Measurements from ENCODE around the gene CYFIP1. TPM values are rescaled to one million over a fixed set of nuclear protein-coding genes. Genes with fewer than 3 reads are reported as not detected.

Gene CYFIP1
- total RNA-seq, 2 experiments from 2014 or later, result 23.1 to 24.9 TPM

DNA sequence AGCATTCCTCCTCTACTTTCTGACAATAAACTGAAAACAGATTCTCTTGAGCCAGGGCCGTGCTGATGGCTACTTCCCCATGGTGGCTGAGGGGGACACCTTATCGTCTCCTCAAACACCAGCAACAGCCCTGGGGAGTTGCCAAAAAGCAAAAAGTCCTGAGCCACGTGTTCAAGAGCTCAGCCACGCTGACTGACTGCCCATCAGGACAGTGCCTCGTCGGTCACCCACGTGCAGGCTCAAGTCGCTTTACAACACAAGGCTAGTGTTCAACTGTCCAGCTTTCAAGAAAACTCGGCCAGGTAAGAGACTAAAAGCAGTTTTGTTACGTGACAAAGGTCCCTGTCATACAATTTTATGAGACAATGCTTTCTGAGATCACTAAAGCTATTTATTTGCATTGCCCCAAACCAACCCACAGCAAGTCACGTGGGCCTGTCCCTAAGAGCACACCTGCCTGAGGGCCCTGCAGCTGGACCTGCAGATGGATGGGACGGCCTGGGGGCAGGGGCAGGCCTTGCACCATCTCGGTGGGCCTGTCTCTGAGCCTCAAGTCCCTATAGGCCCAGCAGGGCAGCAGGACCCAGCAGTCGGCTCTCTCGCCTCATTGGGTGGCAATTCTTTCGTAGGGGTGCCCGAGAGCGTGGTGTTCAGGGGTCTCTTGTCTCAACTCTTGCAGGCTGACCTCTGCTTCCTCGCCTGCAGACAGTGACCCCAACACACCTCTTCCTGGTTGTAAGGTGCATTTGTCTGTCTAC, 99.0 kb downstream of the CYFIP1 start:
- CTCF ChIA-PET, result no interaction called here

DNA sequence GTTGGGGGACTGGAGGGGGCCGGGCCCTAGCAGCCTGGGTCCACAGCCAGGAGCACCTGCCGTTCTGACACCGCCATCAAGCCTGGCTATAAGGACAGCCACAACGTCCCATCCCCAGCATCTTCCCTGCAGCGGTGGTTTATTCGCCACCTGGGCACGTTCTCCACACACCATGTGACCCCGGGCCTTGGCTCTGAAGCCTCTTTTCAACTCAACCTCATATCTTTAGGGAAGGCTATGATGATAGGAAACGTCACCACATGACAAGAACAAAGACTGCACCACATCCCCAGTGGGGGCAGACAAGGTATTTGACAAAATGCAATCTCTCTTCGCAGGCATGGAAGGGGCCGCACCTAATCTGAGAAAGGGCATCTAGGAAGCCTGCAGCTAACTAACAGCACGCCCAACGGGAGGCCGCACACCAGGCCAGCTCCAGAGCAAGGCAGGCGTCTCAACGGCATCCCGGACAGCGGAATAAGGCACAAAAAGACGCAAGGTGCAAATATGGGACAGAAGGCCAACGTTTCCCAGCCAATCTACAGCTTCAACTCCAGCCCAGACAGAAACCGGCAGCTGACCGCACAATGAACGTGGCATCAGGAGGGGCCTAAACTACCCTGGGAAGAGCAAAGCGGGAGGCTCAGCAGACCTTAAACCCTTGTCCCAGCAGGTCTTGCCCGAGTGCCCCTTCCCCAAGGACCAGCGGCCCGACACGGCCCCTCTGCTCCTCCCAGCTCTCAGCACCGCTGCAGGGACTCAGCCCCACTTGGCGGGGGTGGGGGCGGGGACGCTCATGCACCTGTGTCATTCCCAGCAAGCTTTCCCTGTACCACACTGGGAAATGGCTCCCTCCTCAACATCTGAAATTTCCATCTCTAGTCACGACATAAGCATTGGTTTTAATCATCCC, 99.8 kb downstream of the CYFIP1 start:
- ChIA-PET POLR2A (no interaction called here), CTCF (no interaction called here)

More for the DNA sequence above, 99.0 kb downstream of the CYFIP1 start:
- Mint-ChIP-seq H3K36me3 (ENCODE audit: low read depth) (peaks cover under 1% of the 10 kb centered on the region), H3K4me1 (peaks cover 11% of the 10 kb centered on the region), H3K27me3 (no peaks in the 10 kb centered on the region), H3K27ac (no peak overlapping the region), H3K4me3 (no peak overlapping the region), H3K9me3 (no peaks in the 10 kb centered on the region)
- POLR2A ChIA-PET, result no interaction called here
- no peak for DNase-seq

DNA sequence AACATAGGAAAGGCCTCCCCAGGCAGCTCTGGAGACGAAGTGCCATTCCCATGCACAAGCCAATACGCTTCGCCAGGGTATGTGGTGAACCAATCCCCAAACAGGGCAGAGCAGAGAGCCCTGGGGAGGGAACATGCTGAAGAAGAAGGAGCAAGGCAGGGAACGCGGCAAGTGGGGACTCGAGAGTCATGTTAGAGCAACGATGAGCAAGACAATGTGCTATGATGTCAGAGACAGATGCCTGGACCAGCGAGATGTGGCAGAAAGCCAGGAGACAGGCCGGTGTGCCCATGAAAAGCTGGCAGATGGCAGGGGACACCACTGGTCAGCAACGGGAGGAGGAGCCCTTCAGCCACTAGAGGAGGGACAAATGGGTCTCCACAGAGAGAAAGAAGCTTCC, 102.1 kb downstream of the CYFIP1 start:
- DNase-seq, result no peak
- Mint-ChIP-seq H3K4me1 (no peaks in the 10 kb centered on the region), H3K36me3 (ENCODE audit: low read depth) (peaks cover 6% of the 10 kb centered on the region), H3K27ac (no peak overlapping the region), H3K27me3 (no peaks in the 10 kb centered on the region), H3K4me3 (no peak overlapping the region), H3K9me3 (no peaks in the 10 kb centered on the region)
- POLR2A ChIA-PET, result no interaction called here
- CTCF ChIA-PET, result no interaction called here

More for the DNA sequence above, 99.8 kb downstream of the CYFIP1 start:
- no peak overlapping the region for H3K27ac Mint-ChIP-seq
- no peak overlapping the region for H3K4me3 Mint-ChIP-seq
- no peak for DNase-seq
- H3K4me1 Mint-ChIP-seq, result peaks cover 11% of the 10 kb centered on the region
- peaks cover 4% of the 10 kb centered on the region for H3K36me3 Mint-ChIP-seq (ENCODE audit: low read depth)
- H3K27me3 Mint-ChIP-seq, result no peaks in the 10 kb centered on the region
- no peaks in the 10 kb centered on the region for H3K9me3 Mint-ChIP-seq

DNA sequence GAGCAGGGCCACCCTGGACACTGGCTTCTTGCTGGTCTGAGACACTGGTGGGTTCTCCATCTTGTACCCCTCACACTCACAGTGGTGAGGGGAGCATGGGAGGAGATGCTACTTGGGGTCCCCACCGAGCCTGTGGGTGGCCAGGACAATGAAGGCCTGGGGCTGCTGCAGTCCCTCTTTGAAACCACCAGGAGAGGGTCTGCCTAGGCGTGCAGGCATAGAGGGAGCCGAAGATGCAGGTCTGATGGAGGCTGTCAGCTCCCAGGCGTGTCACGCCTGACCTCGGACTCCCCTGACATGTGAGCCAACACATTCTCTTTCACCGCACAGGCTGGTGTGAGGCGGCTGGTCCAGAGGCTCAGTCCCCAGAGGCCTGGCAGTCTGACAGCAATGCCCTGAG, 102.6 kb downstream of the CYFIP1 start:
- H3K4me3 Mint-ChIP-seq, result no peak overlapping the region
- DNase-seq, result no peak
- no peaks in the 10 kb centered on the region for H3K4me1 Mint-ChIP-seq
- no peaks in the 10 kb centered on the region for H3K27me3 Mint-ChIP-seq
- CTCF ChIA-PET, result no interaction called here
- POLR2A ChIA-PET, result no interaction called here
- no peaks in the 10 kb centered on the region for H3K9me3 Mint-ChIP-seq
- H3K27ac Mint-ChIP-seq, result no peak overlapping the region
- peaks cover 8% of the 10 kb centered on the region for H3K36me3 Mint-ChIP-seq (ENCODE audit: low read depth)

DNA sequence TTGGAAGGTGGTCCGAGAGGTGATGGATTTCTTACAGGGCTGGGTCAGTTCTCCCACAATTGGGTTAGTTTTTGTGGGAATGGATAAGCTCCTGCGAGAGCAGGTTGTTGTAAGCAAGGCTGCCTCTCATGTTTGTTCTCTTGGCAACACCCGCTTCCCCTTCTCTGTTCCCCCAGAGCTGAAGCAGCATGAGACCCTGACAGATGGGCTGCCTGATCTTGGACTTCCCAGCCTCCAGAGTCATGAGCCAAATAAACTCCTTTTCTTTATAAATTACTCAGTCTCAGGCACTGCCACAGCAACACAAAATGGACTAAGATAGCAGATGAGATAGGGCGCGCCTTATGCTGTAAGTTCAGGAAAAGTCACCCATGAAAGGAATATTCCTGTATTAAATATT, 103.1 kb downstream of the CYFIP1 start:
- Mint-ChIP-seq H3K27ac (no peak overlapping the region), H3K4me1 (no peaks in the 10 kb centered on the region), H3K4me3 (no peak overlapping the region), H3K27me3 (no peaks in the 10 kb centered on the region), H3K9me3 (no peaks in the 10 kb centered on the region), H3K36me3 (ENCODE audit: low read depth) (peaks cover 8% of the 10 kb centered on the region)
- ChIA-PET CTCF (no interaction called here), POLR2A (no interaction called here)
- DNase-seq, result no peak

DNA sequence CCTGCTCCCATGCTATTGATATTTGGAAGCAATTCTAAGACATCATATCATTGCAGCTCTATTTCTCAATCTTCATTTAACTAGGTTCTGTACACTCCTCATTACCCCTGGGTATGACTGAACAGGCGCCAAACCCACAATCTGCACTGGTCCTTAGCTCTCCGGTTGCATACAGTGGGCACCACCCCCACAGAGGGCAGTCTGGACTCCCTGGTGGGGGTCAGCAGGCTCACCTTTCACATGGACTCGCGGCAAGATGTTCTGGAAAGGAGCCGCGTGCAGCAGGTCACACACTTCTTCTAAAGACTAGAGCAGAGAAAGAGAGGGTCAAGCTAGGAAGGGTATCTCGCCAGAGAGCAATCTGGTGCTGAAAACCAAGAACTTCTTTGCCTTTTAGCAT, 105.2 kb downstream of the CYFIP1 start:
- peaks cover 20% of the 10 kb centered on the region for H3K36me3 Mint-ChIP-seq (ENCODE audit: low read depth)
- ChIA-PET CTCF (no interaction called here), POLR2A (no interaction called here)
- no peaks in the 10 kb centered on the region for H3K4me1 Mint-ChIP-seq
- no peaks in the 10 kb centered on the region for H3K27me3 Mint-ChIP-seq
- no peaks in the 10 kb centered on the region for H3K9me3 Mint-ChIP-seq
- H3K27ac Mint-ChIP-seq, result no peak overlapping the region
- H3K4me3 Mint-ChIP-seq, result no peak overlapping the region
- no peak for DNase-seq

DNA sequence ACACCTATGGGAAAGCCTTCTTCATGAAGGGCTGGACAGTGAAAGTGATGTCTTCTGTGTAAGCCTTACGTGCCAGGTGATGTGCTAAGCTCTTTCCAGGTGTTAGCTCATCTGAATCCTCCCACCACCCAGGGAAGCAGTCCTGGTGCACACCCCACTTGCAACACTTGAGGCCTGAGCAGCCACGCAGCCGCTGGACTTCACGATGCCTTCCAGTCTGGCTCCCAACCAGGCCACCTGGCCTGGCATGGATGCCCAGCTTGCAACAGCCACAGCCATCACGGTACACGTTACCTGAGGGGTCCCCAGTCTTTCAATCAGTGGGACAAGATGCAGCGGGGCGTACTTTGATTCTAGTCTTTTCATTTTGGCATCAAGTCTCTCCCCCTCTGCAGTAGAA, 105.9 kb downstream of the CYFIP1 start:
- Mint-ChIP-seq H3K4me3 (no peak overlapping the region), H3K27ac (no peak overlapping the region), H3K4me1 (no peaks in the 10 kb centered on the region), H3K36me3 (ENCODE audit: low read depth) (peaks cover 22% of the 10 kb centered on the region), H3K27me3 (no peaks in the 10 kb centered on the region), H3K9me3 (no peaks in the 10 kb centered on the region)
- POLR2A ChIA-PET, result no interaction called here
- no peak for DNase-seq
- CTCF ChIA-PET, result no interaction called here

DNA sequence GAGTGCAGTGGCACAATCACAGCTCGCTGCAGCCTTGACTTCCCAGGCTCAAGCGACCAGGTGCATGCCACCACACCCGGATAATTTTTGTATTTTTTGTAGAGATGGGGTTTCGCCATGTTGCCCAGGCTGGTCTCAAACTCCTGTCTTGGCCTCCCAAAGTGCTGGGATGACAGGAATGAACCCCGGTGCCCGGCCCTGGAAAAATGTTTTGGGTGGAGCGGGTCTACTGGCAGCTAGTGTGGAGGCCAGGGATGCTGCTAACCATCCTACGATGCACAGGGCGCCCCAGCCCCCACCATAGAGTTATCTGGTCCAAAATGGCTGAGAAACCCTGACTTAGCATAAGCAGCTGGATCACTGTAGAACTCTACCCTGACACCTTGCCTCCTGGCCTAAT, 106.3 kb downstream of the CYFIP1 start:
- no peak for DNase-seq
- ChIA-PET POLR2A (no interaction called here), CTCF (no interaction called here)
- no peaks in the 10 kb centered on the region for H3K9me3 Mint-ChIP-seq
- no peaks in the 10 kb centered on the region for H3K27me3 Mint-ChIP-seq
- no peaks in the 10 kb centered on the region for H3K4me1 Mint-ChIP-seq
- H3K4me3 Mint-ChIP-seq, result no peak overlapping the region
- H3K27ac Mint-ChIP-seq, result no peak overlapping the region
- peaks cover 26% of the 10 kb centered on the region for H3K36me3 Mint-ChIP-seq (ENCODE audit: low read depth)

DNA sequence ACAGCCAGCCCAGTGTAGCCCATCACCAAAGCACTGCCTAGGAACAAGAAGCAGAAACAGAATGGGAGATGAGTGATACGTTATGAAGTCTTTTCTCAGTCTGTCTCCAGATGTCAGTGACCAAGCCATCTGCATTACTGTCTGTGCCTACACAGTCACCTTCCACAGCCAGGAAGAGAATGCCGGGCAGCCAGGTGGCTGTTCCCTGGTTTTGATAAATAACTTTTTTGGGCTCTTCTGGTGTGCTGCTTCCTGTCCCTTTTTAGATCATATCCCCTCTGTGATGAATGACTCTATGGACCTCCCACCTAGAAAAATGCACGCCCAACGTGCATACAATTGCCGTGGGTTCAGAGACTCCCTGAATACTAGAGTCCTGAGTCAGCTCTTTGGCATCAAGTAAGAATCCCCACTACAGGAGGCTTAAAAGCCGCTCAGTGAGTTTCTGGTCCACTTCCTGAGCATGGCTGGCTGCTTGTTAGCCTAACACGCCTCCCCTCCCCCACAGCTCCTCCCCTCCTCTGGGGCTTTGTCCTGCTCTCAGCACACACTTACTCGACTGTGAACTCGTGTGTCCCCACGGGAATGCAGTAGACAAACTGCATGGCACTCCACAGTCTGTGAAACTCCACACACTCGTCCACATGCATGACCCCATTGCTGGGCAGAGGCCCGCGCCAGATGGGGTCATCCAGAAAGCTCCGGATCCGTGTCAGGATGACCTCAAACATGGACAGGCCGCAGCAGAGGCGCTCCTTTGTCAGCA, 107.0 kb downstream of the CYFIP1 start:
- no peaks in the 10 kb centered on the region for H3K27me3 Mint-ChIP-seq
- H3K4me3 Mint-ChIP-seq, result no peak overlapping the region
- H3K27ac Mint-ChIP-seq, result no peak overlapping the region
- no peak for DNase-seq
- no peaks in the 10 kb centered on the region for H3K4me1 Mint-ChIP-seq
- ChIA-PET POLR2A (no interaction called here), CTCF (no interaction called here)
- H3K36me3 Mint-ChIP-seq (ENCODE audit: low read depth), result peaks cover 30% of the 10 kb centered on the region
- H3K9me3 Mint-ChIP-seq, result no peaks in the 10 kb centered on the region

DNA sequence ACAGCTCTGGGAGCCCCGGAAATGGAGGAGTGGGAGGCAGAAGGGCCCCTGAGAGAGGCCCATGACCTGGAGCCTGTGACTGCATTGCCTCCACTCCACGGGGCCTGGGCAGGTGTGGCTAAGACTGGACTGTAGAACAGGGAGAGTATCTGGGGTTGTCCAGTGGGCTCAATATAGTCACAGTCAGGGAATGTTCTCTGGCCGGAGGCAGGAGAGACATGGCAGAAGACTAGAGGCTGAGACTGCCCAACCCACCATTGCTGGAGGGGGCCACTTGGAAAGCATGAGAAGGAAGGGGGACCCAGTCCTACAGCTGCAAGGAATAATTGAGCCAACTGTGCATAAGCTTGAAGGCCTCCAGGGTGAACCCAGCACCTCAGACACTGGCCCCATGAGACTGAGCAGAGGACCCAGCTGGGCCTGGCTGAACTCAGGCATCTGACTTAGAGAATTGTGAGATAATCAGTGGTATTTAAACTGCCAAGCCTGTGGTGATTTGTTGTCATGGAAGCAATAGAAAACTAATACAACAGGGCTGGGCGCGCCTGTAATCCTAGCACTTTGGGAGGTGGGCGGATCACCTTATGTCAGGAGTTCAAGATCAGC, 108.6 kb downstream of the CYFIP1 start:
- Mint-ChIP-seq H3K4me1 (no peaks in the 10 kb centered on the region), H3K4me3 (no peak overlapping the region), H3K27me3 (no peaks in the 10 kb centered on the region), H3K9me3 (no peaks in the 10 kb centered on the region), H3K36me3 (ENCODE audit: low read depth) (peaks cover 38% of the 10 kb centered on the region), H3K27ac (no peak overlapping the region)
- POLR2A ChIA-PET, result interaction anchor here (1.3 kb wide), 1 partner anchor 34 kb away, joined by 4 read pairs; the partner anchor contains the start of gene NIPA2
- DNase-seq, result no peak
- CTCF ChIA-PET, result no interaction called here

DNA sequence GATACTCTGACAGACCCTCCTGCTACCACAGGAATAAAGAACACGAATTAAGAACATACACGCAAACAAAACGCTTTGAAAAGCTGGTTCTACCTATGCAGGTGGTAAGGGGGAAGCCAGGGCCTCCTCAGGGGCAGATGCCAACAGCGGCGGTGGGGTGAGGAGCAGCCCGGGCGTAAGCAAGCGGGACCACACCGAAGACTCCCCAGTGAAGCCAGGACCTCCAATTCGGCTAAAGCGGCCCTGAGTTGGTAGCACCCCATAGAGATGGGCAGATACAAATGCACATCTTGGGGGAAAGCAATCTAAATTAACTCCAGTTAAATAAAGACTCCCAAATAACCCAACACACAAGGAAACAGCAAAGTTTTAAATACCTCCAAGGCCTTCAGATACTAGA, 109.3 kb downstream of the CYFIP1 start:
- Mint-ChIP-seq H3K27me3 (no peaks in the 10 kb centered on the region), H3K9me3 (no peaks in the 10 kb centered on the region), H3K27ac (no peak overlapping the region), H3K4me3 (no peak overlapping the region), H3K36me3 (ENCODE audit: low read depth) (peaks cover 41% of the 10 kb centered on the region), H3K4me1 (peaks cover 2% of the 10 kb centered on the region)
- POLR2A ChIA-PET, result interaction anchor here (1.3 kb wide), 1 partner anchor 33 kb away, joined by 4 read pairs; the partner anchor contains the start of gene NIPA2
- CTCF ChIA-PET, result no interaction called here
- DNase-seq, result no peak

DNA sequence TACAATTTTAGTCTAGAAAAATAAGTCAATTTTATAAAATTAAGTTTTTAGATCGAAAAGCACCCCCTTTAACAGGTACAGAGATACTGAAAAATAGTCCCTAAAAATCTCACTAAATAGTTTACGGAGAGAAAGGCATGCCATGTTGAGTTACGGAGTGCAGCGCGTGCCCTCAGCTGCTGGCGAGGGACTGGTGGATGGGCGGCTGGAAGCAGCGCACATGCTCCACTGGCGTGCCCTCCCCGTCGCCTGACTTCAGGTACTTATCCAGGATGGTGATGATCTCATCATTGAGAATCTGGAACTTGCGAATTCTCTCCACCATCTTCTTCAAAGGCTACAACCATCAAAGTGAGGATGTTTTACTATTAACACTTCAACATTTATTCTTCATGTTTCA, 110.3 kb downstream of the CYFIP1 start:
- DNase-seq, result no peak
- Mint-ChIP-seq H3K4me3 (no peak overlapping the region), H3K9me3 (no peaks in the 10 kb centered on the region), H3K36me3 (ENCODE audit: low read depth) (peaks cover 48% of the 10 kb centered on the region), H3K27me3 (no peaks in the 10 kb centered on the region), H3K27ac (no peak overlapping the region), H3K4me1 (peaks cover 8% of the 10 kb centered on the region)
- POLR2A ChIA-PET, result no interaction called here
- CTCF ChIA-PET, result no interaction called here

DNA sequence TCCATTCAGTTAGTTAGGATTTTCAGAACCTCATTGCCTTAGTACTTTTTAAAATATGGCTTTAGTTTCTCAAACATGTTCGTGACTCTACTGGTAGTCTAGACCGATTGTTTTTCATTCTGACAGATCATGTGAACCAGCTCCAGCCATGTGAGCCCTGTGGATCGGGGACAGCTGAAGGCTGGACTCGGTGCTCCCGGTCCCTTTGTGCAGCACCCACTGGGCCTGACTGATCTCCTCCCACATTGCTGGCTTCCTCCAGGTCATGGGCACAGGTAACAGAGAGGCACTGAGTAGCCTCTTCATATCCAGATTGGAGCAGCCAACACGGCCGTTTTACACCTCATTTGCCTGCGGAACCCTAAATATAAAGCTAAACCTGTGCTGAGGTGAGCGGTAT, 111.2 kb downstream of the CYFIP1 start:
- Mint-ChIP-seq H3K27me3 (no peaks in the 10 kb centered on the region), H3K4me1 (peaks cover 8% of the 10 kb centered on the region), H3K9me3 (no peaks in the 10 kb centered on the region), H3K36me3 (ENCODE audit: low read depth) (peaks cover 56% of the 10 kb centered on the region), H3K27ac (no peak overlapping the region), H3K4me3 (no peak overlapping the region)
- ChIA-PET POLR2A (no interaction called here), CTCF (no interaction called here)
- no peak for DNase-seq
